Tibial nerve (tissue), 4 donors: Measurements from ENCODE around the gene APEX2.

Source experiments
- CTCF ChIP-seq, 5 experiments: fragments of 200-600 bp in 3 of 5; fragments of 450-650 bp in 2 of 5; sonication (generic) in 3 of 5; IDR thresholded peaks; one replicate each; pipeline ENCODE4 v1.5.1; 2016 to 2019; ENCODE audit warnings: antibody characterized with exemption in 5 of 5, mild to moderate bottlenecking in 3 of 5, moderate library complexity in 2 of 5
- EP300 ChIP-seq, 2 donors: sonication (generic); formaldehyde crosslinking; IDR thresholded peaks; one replicate each; pipeline ENCODE4 v1.6.1; 2017; ENCODE audit warnings: antibody characterized with exemption in 2 of 2, mild to moderate bottlenecking in 1 of 2
- POLR2A ChIP-seq, 2 donors: fragments of 450-650 bp; IDR thresholded peaks; one replicate each; pipeline ENCODE4 v1.6.1; 2017; ENCODE audit warnings: antibody characterized with exemption in 2 of 2, mild to moderate bottlenecking in 2 of 2, moderate library complexity in 2 of 2

GRCh38 chrX:55029291-55029690, 29.1 kb downstream of the APEX2 start:
- no peak for TF ChIP-seq CTCF (IDR thresholded peaks at IDR 0.05)
- TF ChIP-seq POLR2A (IDR thresholded peaks at IDR 0.05) = no peak
- TF ChIP-seq EP300 (IDR thresholded peaks at IDR 0.05) = no peak
